GM12878 (cell line): ENCODE data around the gene FRAS1. TPM values are rescaled to one million over a fixed set of nuclear protein-coding genes. Genes with fewer than 3 reads are reported as not detected.
A peak's percentile ranks its signal among the peaks of the same experiment; 100 is the strongest.

ENCODE experiments used
- ATAC-seq: fragments of 200-7000 bp; cut with Tn5 transposase; 3 replicates; pipeline ENCODE4 v1.9.1; 2020; ENCODE audit warnings: mild to moderate bottlenecking, moderate library complexity
- BruUV-seq: library from RNA; stranded (reverse); fragments of 400-500 nt; replicated peaks from 2 replicates; lab custom pipeline; 2021; lab: Mats Ljungman, UMichigan
- CTCF ChIA-PET: fragments of 300-600 bp; sonication (Branson Sonifier 250); formaldehyde crosslinking; extraction: SDS; loops from one replicate; lab custom pipeline; 2021; ENCODE audit warnings: inconsistent platforms; lab: Yijun Ruan, JAX
- POLR2A ChIA-PET: fragments of 350-600 bp; formaldehyde crosslinking; extraction: SDS; loops from one replicate; lab custom pipeline; 2021; ENCODE audit warnings: inconsistent platforms; lab: Charles Lee
- RAD21 ChIA-PET: fragments of 300-600 bp; sonication (Branson Sonifier 250); formaldehyde crosslinking; loops from one replicate; lab custom pipeline; 2023; ENCODE audit warnings: antibody characterized with exemption; ENCODE audit not compliant: unreplicated experiment; lab: Charles Lee
- SMC1A ChIA-PET: fragments of 300-600 bp; sonication (Branson Sonifier 250); formaldehyde crosslinking; loops from one replicate; lab custom pipeline; 2023; ENCODE audit not compliant: unreplicated experiment, uncharacterized antibody; lab: Charles Lee
- DNase-seq: peaks from one replicate; pipeline ENCODE4 v3.0.0-alpha.2; 2011; ENCODE audit warnings: low read depth, low spot score
- FAIRE-seq: peaks from 3 replicates; lab custom pipeline; 2011; peaks lifted over from hg19 to GRCh38; lab: Jason Lieb, UNC
- H2AFZ ChIP-seq: 2 replicates; pipeline ENCODE4 v1.6.0; 2011; ENCODE audit warnings: low read depth, low read length, control low read depth; ENCODE audit not compliant: control insufficient read depth
- H3K27ac ChIP-seq: 2 replicates; pipeline ENCODE4 v1.5.1; 2011; ENCODE audit warnings: control low read depth; ENCODE audit not compliant: control insufficient read depth, insufficient read depth
- H3K27me3 ChIP-seq, 2 experiments: replicated peaks in 1 of 2; 2 replicates each; pipeline versions ENCODE4 v1.6.0 to v1.6.1; 2011; ENCODE audit warnings: low read length in 1 of 2; ENCODE audit not compliant: control insufficient read depth in 2 of 2, insufficient read depth in 2 of 2
- H3K36me3 ChIP-seq, 2 experiments: 2 replicates each; pipeline ENCODE4 v1.5.1; 2011; ENCODE audit warnings: low read length in 1 of 2; ENCODE audit not compliant: control insufficient read depth in 2 of 2, insufficient read depth in 2 of 2
- H3K4me1 ChIP-seq: 2 replicates; pipeline ENCODE4 v1.6.1; 2011; ENCODE audit warnings: mild to moderate bottlenecking, low read length, moderate library complexity, mixed read lengths; ENCODE audit not compliant: control insufficient read depth, insufficient read depth
- H3K4me2 ChIP-seq: 2 replicates; pipeline ENCODE4 v1.6.0; 2011; ENCODE audit warnings: control low read depth; ENCODE audit not compliant: control insufficient read depth, insufficient read depth
- H3K4me3 ChIP-seq: fragments of 200-600 bp; sonication (generic); 2 replicates; pipeline ENCODE4 v1.5.1; 2016
- H3K79me2 ChIP-seq: 2 replicates; pipeline ENCODE4 v1.6.0; 2011; ENCODE audit warnings: low read length; ENCODE audit not compliant: control insufficient read depth, insufficient read depth
- H3K9ac ChIP-seq: 2 replicates; pipeline ENCODE4 v1.8.0; 2011; ENCODE audit warnings: low read length, control low read depth, mixed read lengths; ENCODE audit not compliant: control insufficient read depth, insufficient read depth
- H3K9me3 ChIP-seq: replicated peaks from 3 replicates; pipeline ENCODE4 v1.5.1; 2011; ENCODE audit warnings: mild to moderate bottlenecking, low read length; ENCODE audit not compliant: control insufficient read depth, insufficient read depth
- H4K20me1 ChIP-seq: 2 replicates; pipeline ENCODE4 v1.6.0; 2011; ENCODE audit not compliant: control insufficient read depth, insufficient read depth
- DPF2 ChIP-seq: fragments of 450-650 bp; IDR thresholded peaks from 2 replicates; pipeline ENCODE4 v1.6.1; 2017; ENCODE audit warnings: mild to moderate bottlenecking
- FOS ChIP-seq: IDR thresholded peaks from 3 replicates; pipeline ENCODE4 v1.6.1; 2011; ENCODE audit warnings: borderline replicate concordance; ENCODE audit not compliant: insufficient read length; ENCODE audit errors: extremely low read depth
- HDGF ChIP-seq: fragments of 450-650 bp; IDR thresholded peaks from 2 replicates; pipeline ENCODE4 v1.6.1; 2016; ENCODE audit warnings: antibody characterized with exemption
- IKZF2 ChIP-seq, 2 experiments: fragments of 450-650 bp; IDR thresholded peaks; 2 replicates each; pipeline ENCODE4 v1.6.1; 2017; ENCODE audit warnings: mild to moderate bottlenecking in 2 of 2, moderate library complexity in 2 of 2
- IRF3 ChIP-seq: fragments of 450-650 bp; IDR thresholded peaks from 2 replicates; pipeline ENCODE4 v1.6.1; 2014; ENCODE audit warnings: mild to moderate bottlenecking
- MTA2 ChIP-seq: fragments of 450-650 bp; IDR thresholded peaks from 2 replicates; pipeline ENCODE4 v1.6.1; 2016; ENCODE audit warnings: low read depth, mild to moderate bottlenecking, moderate library complexity
- POLR2A ChIP-seq: IDR thresholded peaks from 2 replicates; pipeline ENCODE4 v1.6.1; 2011; ENCODE audit warnings: low read depth, mild to moderate bottlenecking, low read length
- SMC3 ChIP-seq: IDR thresholded peaks from 2 replicates; pipeline ENCODE4 v1.6.1; 2011; ENCODE audit warnings: low read length, improper control_type of control experiment, borderline replicate concordance
- SP1 ChIP-seq: IDR thresholded peaks from one replicate; pipeline ENCODE4 v1.6.1; 2011; ENCODE audit warnings: low read depth, low read length
- WGBS: methylation state at CpG from one replicate; pipeline ENCODE4 v1.1.6; 2016; ENCODE audit warnings: low lambda C conversion rate; ENCODE audit not compliant: insufficient replicate concordance, insufficient coverage; ENCODE audit errors: missing lambda C conversion rate; 5-methylcytosine and 5-hydroxymethylcytosine counted together
- in situ Hi-C: fragments of 300-500 bp; cut with MboI; formaldehyde crosslinking; loops from 9 replicates; pipeline ENCODE4 v1.14.3; 2018; ENCODE audit warnings: mixed read lengths
- intact Hi-C: fragments of 100-400 bp; cut with micrococcal nuclease; formaldehyde crosslinking; loops from one replicate; pipeline ENCODE4 v1.14.2; 2022; ENCODE audit not compliant: unreplicated experiment
- polyA plus RNA-seq, 11 experiments: library from polyadenylated mRNA; depleted of rRNA in 4 of 11; unstranded in 6 of 11; stranded (reverse) in 5 of 11; fragments of >200 nt; fragmentation: Nextera tagmentation in 4 of 11; fragmentation: Illumina TruSeq in 1 of 11; extraction: Ambion mirVana in 4 of 11; extraction: Trizol in 1 of 11; gene quantifications; 1 replicate in 1 of 11; 2 replicates in 10 of 11; pipeline versions ENCODE4 v1.2.1 to v1.2.3, GENCODE V29; 2011 to 2016; ENCODE audit warnings: inconsistent platforms in 2 of 11, missing spikeins in 2 of 11, low read depth in 1 of 11
- total RNA-seq, 4 experiments: library from RNA; depleted of rRNA in 3 of 4; stranded (reverse); fragments of >200 nt in 3 of 4; fragmentation: Illumina TruSeq in 1 of 4; extraction: Trizol in 1 of 4; gene quantifications; 2 replicates each; pipeline versions ENCODE4 v1.2.1 to v1.2.3, GENCODE V29; 2013 to 2021
- TF ChIP-seq, protein P1 (sequence below): fragments of 450-650 bp; IDR thresholded peaks from 2 replicates; pipeline ENCODE4 v1.6.1; 2016; ENCODE audit warnings: mild to moderate bottlenecking
- TF ChIP-seq, protein P2 (sequence below): fragments of 450-650 bp; IDR thresholded peaks from 2 replicates; pipeline ENCODE4 v1.6.1; 2017; ENCODE audit warnings: low read depth, mild to moderate bottlenecking, moderate library complexity

Gene FRAS1
- total and polyA plus RNA-seq, 10 of the 15 experiments (the other 5 are each of a cell fraction or from before 2014, with no cell fraction given): 0.08 to 11.7 (median 0.20) TPM

DNA sequence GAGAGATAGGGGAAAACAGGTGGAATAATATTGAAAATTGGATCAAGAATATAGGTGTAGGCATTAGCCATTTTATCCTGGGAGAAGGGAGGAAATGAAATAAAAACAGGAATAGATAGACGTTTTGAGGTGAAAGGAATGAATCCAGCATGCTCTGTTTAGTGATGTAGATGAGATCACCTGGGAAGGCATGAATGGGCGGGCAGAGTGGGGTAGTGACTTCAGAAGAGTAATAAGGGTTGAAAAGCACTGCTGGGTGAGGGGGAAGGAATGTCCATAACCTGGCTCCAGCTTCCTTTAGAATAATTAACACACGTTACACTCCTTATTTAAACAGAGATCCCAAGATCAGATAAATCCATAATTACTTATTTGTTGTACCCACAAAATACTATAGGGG is 303.3 kb downstream of the FRAS1 start:
- TF ChIP-seq SMC3 (no peak), HDGF (no peak), POLR2A (no peak)
- FAIRE-seq: no peak
- Histone ChIP-seq H3K79me2 (no peaks in the 10 kb centered on the region), H3K4me3 (no peak overlapping the region), H3K4me1 (no peaks in the 10 kb centered on the region), H2AFZ (no peak overlapping the region), H3K4me2 (no peak overlapping the region), H3K9ac (no peak overlapping the region), H4K20me1 (no peaks in the 10 kb centered on the region), H3K27ac (no peak overlapping the region), H3K36me3 (no peaks in the 10 kb centered on the region), H3K27me3 (no peaks in the 10 kb centered on the region; a peak in 1 of 4 replicates), H3K9me3 (no peaks in the 10 kb centered on the region)
- ChIA-PET RAD21 (no interaction called here), CTCF (no interaction called here), POLR2A (no interaction called here), SMC1A (no interaction called here)
- 0% methylated on average over 3 of the region's 3 CpGs for WGBS
- in situ Hi-C loops (no loop called here), intact Hi-C loops (no loop called here)
- no peak for DNase-seq
- no TSS peak for BruUV-seq
- no peak for ATAC-seq

DNA sequence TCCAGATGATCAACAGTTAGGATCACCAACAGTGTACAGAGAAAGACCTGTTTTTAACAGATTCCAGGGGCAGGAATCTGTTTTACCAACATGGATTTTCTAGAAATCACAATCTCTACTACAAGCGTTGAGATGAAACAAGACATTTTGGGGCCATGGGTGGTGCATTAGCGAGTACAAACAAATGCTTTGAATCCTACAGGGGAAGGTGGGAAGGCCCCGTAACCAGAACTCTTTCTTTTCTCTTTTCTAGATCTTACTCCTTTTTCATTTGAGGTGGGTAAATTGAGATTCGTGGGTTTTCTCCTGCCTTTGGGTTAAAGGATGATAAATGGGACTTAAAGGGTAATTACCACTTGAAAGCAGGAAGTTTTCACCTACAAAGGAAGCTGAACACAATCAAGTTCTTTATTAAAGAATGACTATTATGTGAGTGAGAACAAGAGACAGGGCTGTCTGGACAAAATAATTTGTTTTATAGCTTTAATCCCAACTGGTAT is 304.5 kb downstream of the FRAS1 start:
- Histone ChIP-seq H3K27me3 (no peaks in the 10 kb centered on the region; a peak in 1 of 4 replicates), H3K27ac (no peak overlapping the region), H3K9ac (no peak overlapping the region), H3K9me3 (no peaks in the 10 kb centered on the region), H4K20me1 (no peaks in the 10 kb centered on the region), H3K36me3 (no peaks in the 10 kb centered on the region), H3K4me2 (no peak overlapping the region), H3K4me1 (no peaks in the 10 kb centered on the region), H2AFZ (no peak overlapping the region), H3K79me2 (no peaks in the 10 kb centered on the region), H3K4me3 (no peak overlapping the region)
- ChIA-PET RAD21 (interaction anchor here (0.8 kb wide), 1 partner anchor 207 kb away, joined by 3 read pairs; no protein-coding TSS in a partner anchor), POLR2A (no interaction called here), SMC1A (interaction anchor here (0.9 to 2.1 kb wide), 4 partner anchors 17 to 42 kb away, joined by 4 to 6 read pairs (median 6); no protein-coding TSS in a partner anchor), CTCF (interaction anchor here (2.2 kb wide), 1 partner anchor 302 kb away, joined by 7 read pairs; no protein-coding TSS in a partner anchor)
- ATAC-seq: peak; percentile 65
- DNase-seq: no peak
- intact Hi-C loops: no loop called here
- BruUV-seq: no TSS peak
- TF ChIP-seq FOS: no peak
- no peak for TF ChIP-seq SP1
- peak; percentile 69 for TF ChIP-seq MTA2
- TF ChIP-seq, protein P1, sequence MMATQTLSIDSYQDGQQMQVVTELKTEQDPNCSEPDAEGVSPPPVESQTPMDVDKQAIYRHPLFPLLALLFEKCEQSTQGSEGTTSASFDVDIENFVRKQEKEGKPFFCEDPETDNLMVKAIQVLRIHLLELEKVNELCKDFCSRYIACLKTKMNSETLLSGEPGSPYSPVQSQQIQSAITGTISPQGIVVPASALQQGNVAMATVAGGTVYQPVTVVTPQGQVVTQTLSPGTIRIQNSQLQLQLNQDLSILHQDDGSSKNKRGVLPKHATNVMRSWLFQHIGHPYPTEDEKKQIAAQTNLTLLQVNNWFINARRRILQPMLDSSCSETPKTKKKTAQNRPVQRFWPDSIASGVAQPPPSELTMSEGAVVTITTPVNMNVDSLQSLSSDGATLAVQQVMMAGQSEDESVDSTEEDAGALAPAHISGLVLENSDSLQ: 0 out of 2 replicates have a peak, but pooled peaks have one; percentile 10
- TF ChIP-seq, protein P2, sequence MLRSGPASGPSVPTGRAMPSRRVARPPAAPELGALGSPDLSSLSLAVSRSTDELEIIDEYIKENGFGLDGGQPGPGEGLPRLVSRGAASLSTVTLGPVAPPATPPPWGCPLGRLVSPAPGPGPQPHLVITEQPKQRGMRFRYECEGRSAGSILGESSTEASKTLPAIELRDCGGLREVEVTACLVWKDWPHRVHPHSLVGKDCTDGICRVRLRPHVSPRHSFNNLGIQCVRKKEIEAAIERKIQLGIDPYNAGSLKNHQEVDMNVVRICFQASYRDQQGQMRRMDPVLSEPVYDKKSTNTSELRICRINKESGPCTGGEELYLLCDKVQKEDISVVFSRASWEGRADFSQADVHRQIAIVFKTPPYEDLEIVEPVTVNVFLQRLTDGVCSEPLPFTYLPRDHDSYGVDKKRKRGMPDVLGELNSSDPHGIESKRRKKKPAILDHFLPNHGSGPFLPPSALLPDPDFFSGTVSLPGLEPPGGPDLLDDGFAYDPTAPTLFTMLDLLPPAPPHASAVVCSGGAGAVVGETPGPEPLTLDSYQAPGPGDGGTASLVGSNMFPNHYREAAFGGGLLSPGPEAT: peak; percentile 47; the same call in 1 of the 2 replicates
- TF ChIP-seq IRF3: no peak
- TF ChIP-seq DPF2: 0 out of 2 replicates have a peak, but pooled peaks have one; percentile 38
- TF ChIP-seq IKZF2 (IDR thresholded peaks at IDR 0.05): peak; percentile 41 to 57; a peak in 3 of 4 replicates
- FAIRE-seq: no peak
- 1% methylated on average over 4 of the region's 4 CpGs for WGBS
- in situ Hi-C loops: no loop called here
